Activated CD4-positive, alpha-beta T cell treated with anti-CD3 and anti-CD28 coated beads, Interleukin-2, amount 10 ng/mL, durations not matched to agents 24 days and 14 days (primary cell): ENCODE data around the gene AMOTL2. TPM values are rescaled to one million over a fixed set of nuclear protein-coding genes. Genes with fewer than 3 reads are reported as not detected.

Experiments used
- DNase-seq: peaks from one replicate; pipeline ENCODE4 v3.0.0; 2022
- H3K27ac Mint-ChIP-seq: one replicate; pipeline ENCODE4 v1.8.0; 2022; ENCODE audit warnings: mild to moderate bottlenecking, mixed read lengths
- H3K27me3 Mint-ChIP-seq: one replicate; pipeline ENCODE4 v1.8.0; 2022; ENCODE audit warnings: mixed read lengths
- H3K36me3 Mint-ChIP-seq: one replicate; pipeline ENCODE4 v1.8.0; 2022; ENCODE audit warnings: low read depth, mild to moderate bottlenecking, mixed read lengths
- H3K4me1 Mint-ChIP-seq: one replicate; pipeline ENCODE4 v1.8.0; 2021; ENCODE audit warnings: mixed read lengths
- H3K4me3 Mint-ChIP-seq: one replicate; pipeline ENCODE4 v1.8.0; 2022; ENCODE audit warnings: mild to moderate bottlenecking, moderate library complexity, mixed read lengths
- H3K9me3 Mint-ChIP-seq: one replicate; pipeline ENCODE4 v1.8.0; 2021; ENCODE audit warnings: mixed read lengths
- intact Hi-C: fragments of 100-400 bp; cut with micrococcal nuclease; formaldehyde crosslinking; loops from one replicate; pipeline ENCODE4 v1.15.1; 2023
- total RNA-seq: library from RNA; stranded (reverse); gene quantifications from 2 replicates; pipeline ENCODE4 v1.2.3, GENCODE V29; 2022

The AMOTL2 gene
- total RNA-seq, 1 donor from 2014 or later, result not detected

DNA sequence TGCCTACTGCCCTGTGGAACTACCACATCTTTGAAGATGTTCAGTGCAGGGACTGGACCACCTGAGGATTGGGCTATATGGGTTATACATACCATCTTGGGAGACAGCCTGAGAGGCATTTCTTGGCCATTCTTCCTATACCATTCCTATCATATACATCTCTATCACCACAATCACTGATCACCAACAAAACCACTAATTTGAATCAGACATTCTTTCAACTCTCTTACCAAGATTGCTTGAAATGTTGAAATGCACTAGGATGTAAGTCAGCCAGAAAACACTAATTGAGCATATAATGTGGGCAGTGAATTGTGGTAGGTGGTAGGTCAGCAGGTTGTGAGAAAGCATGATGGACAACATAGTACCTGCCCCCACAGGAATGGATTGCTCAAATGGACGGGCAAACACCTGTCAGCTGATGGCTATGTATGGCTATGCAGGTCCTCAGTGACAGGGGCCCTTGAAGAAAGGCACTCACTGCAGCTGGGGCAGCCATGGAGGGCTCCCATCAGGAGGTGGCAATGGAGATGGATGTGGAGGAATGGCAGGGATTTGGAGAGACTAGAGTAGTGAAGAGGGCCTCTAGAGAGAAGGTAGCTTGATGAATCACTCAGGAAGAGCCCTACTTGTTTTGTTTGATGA, 49.1 kb downstream of the AMOTL2 start:
- H3K4me3 Mint-ChIP-seq, result no peak overlapping the region
- H3K27me3 Mint-ChIP-seq, result peaks cover 8% of the 10 kb centered on the region
- intact Hi-C loops, result no loop called here
- H3K36me3 Mint-ChIP-seq, result no peaks in the 10 kb centered on the region
- no peak overlapping the region for H3K27ac Mint-ChIP-seq
- no peaks in the 10 kb centered on the region for H3K4me1 Mint-ChIP-seq
- H3K9me3 Mint-ChIP-seq, result no peaks in the 10 kb centered on the region
- no peak for DNase-seq

DNA sequence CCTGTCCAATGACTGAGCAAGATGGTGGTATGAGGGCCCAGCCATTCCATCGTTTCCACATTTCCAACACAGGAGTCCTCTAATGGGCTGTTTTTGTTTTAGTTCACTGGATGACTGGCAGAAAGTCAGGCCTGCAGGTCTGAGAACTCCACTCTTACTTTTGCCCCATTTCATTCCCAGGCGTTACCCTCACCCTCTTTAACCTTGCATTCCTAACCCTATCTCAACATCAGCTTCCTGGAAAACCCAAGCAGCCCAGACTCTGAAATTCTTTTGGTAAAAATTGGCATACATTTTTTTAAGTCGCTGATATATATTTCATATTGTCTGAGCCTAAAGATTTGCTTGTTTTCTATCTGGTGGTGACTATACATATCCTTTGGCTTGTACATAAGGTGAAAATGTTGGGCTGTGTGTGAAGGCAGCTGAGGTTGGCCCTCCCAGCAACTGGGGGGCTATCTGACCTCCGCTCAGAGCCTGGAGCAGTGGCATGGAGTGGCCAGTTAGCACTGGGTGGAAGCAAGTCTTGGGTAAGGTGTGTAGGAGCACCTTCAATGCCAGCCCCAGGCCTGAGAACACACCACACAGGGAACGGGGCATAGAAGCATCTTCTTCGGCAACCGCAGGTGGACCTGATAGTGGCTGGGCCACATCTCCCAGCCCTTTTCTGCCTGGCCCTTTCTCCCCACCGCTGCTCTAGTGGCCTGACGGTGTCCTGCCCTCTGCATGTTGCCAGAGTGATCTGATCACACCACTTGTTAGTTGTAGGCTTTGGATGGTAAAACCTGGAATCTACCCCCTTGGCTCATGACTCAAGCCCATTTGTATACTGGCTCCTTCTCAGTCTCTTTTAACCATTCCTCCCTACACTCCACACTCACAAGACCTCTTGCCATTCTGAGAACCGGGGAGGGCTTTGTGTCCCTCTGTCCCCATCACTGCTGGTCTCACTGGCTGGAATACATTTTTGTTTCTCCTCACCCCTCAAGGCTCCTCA, 50.0 kb downstream of the AMOTL2 start:
- Mint-ChIP-seq H3K9me3 (no peaks in the 10 kb centered on the region), H3K36me3 (no peaks in the 10 kb centered on the region), H3K4me3 (no peak overlapping the region), H3K27ac (no peak overlapping the region), H3K27me3 (peaks cover 8% of the 10 kb centered on the region), H3K4me1 (no peaks in the 10 kb centered on the region)
- intact Hi-C loops, result no loop called here
- DNase-seq, result no peak

DNA sequence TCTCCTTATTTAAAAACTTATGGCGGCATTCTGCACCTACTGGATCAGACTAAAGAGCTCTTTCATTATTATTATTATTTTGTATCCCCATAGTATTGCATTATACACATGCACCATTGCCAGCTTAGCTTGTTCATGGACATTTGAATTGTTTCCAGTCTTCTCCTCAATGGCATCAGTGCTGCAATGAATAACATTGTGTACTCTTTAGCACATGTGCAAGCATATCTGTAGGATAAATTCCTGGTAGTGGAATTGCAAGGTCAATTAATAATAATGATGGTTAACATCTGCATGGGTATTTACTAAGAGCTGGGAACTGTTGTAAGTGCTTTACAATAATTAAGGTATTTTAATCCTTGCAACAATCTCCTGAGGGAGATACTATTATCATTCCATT, 52.0 kb downstream of the AMOTL2 start:
- peaks cover 12% of the 10 kb centered on the region for H3K27me3 Mint-ChIP-seq
- no peaks in the 10 kb centered on the region for H3K36me3 Mint-ChIP-seq
- H3K9me3 Mint-ChIP-seq, result no peaks in the 10 kb centered on the region
- intact Hi-C loops, result no loop called here
- no peak overlapping the region for H3K27ac Mint-ChIP-seq
- no peaks in the 10 kb centered on the region for H3K4me1 Mint-ChIP-seq
- no peak overlapping the region for H3K4me3 Mint-ChIP-seq
- DNase-seq, result no peak

DNA sequence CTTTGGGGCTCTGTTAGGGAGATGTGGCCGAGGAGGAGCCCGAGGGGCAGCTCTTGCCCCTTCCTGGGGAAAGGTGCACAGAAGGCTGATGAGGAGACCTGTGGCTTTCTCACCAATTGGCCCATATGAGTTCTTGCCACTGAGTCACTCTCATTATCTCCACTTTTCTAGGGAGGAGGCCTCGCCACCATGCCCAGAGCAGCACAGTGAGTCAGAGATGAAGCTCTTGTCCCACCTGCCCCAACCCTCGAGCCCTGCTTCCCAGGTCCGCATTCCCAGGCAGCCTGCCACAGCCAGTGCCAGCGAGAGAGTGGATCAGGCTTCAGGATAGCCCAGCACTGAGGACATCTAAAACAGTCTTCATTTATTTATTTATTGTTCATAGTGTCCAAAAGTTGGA, 53.5 kb downstream of the AMOTL2 start:
- Mint-ChIP-seq H3K27me3 (peaks cover 16% of the 10 kb centered on the region), H3K27ac (no peak overlapping the region), H3K4me3 (no peak overlapping the region)

DNA sequence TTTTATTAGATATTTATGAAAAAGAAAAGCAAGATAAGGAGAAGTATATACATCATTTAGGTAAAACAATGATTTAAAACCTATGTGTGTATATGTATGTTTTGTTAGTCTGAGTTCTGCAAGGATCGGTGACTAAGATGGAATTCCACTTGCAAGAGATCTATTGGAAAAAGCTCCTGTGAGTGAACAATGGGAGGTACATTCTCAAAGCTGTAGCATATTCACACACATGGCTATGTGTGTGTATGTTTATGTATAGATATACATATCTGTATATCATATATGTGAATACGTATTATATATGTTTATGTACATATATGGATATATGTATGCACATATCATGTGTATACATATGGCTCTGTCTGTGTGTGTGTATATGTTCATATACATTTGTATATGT, 54.3 kb downstream of the AMOTL2 start:
- DNase-seq, result no peak
- no peaks in the 10 kb centered on the region for H3K4me1 Mint-ChIP-seq
- H3K27ac Mint-ChIP-seq, result no peak overlapping the region
- intact Hi-C loops, result no loop called here
- H3K27me3 Mint-ChIP-seq, result peaks cover 14% of the 10 kb centered on the region
- H3K9me3 Mint-ChIP-seq, result no peaks in the 10 kb centered on the region
- H3K4me3 Mint-ChIP-seq, result no peak overlapping the region
- no peaks in the 10 kb centered on the region for H3K36me3 Mint-ChIP-seq

More for the DNA sequence above, 53.5 kb downstream of the AMOTL2 start:
- no peaks in the 10 kb centered on the region for H3K9me3 Mint-ChIP-seq
- H3K36me3 Mint-ChIP-seq, result no peaks in the 10 kb centered on the region
- intact Hi-C loops, result no loop called here
- DNase-seq, result no peak
- H3K4me1 Mint-ChIP-seq, result no peaks in the 10 kb centered on the region

DNA sequence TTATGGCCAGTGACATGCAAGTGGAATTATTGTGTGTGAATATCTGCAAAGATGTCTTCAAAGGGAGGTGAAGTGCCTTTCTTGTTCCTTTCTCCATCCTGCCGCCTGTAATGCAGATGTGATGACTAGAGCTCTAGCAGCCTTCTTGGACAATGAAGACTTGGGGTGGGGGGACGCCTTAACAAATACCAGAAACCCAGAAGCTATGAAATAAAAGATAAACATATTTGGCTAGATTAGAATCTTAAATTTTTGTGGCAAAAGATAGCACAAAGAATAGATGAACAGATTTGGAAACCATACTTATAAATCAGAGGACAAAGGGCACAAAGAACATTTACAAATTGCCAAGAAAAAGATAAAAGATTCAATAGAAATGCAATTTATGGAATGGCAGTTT, 56.1 kb downstream of the AMOTL2 start:
- Mint-ChIP-seq H3K27me3 (peaks cover 27% of the 10 kb centered on the region), H3K4me3 (no peak overlapping the region), H3K27ac (no peak overlapping the region), H3K36me3 (no peaks in the 10 kb centered on the region), H3K9me3 (no peaks in the 10 kb centered on the region), H3K4me1 (no peaks in the 10 kb centered on the region)
- intact Hi-C loops, result no loop called here
- DNase-seq, result no peak

DNA sequence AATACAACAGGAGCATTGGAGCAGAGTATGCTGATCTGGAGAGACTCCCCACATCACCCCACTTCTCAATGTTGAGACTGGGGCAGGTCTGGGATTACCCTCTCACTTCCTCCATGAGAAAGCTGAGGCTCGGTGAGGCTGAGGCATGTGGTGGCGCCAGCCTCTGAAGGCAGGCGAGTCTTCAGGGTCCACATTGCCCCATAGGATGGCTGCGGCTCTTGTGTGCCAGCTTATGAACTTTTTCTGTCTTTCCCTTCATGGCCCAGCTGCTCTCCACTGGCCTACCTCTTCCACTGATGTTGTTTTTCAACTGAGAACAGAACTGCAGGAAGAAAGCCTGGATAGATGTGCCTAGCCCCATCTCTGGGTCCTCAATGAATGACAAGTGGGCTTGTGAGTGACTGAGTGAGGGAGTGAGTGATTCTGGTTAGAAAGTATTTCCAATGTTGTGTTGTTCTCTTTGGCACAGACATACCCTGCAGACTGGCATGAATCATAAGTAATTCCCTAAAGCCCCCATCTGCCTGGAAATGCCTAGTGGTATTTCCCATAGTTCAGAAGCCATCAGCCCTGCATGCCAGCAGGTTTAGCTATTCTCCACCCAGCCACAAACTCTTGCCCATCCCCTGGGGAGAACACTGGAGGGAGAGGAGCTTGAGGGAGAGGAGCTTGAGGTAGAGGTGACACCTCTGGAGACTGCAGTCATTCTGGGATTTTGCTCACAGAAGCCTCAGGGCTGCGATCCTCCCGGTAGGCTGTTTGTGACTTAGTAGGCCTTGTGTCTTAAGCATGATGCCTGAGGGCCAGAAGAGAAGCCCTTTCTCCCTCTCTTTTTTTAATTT, 56.9 kb downstream of the AMOTL2 start:
- Mint-ChIP-seq H3K27me3 (peaks cover 27% of the 10 kb centered on the region), H3K4me3 (no peak overlapping the region), H3K4me1 (no peaks in the 10 kb centered on the region), H3K9me3 (no peaks in the 10 kb centered on the region), H3K36me3 (no peaks in the 10 kb centered on the region), H3K27ac (no peak overlapping the region)
- no peak for DNase-seq
- intact Hi-C loops, result no loop called here

DNA sequence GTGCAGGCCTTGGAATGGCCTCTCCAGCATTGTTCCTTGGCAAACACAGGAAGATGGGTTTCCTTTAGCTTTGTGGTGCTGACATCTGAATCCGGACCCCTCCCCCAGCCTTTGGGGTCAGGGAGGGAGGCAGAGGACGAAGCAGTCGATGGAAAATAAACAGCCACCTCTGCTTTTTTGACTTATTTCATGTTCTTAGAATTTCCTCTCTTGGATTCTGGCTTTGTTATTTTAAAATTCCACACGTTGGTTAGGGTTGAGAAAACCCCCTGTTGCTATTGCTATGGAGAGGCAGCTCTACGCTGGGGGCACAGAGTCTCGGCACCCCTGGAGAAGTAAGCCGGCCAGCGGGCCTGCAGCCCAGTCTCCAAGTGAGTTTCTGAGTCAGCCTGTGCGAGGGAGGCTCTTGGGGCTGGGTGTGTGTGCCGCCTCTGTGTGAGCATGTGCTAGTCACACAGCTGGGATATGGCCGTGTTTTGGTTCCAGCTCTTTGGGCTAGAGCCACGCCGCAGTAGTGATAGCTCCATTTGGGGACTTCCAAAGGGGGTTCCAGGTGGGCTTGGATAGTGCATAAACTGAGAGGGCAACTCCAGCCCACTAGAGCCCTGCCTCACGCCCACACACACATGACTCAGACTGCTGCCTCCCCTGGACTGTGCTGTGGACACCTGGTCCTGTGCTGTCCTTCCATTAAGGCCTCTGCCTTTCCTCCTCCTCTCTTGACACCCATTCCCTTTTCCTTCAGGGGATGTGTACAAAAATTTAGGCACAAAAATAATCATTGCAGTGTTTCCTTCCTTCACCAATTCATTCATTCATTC, 58.8 kb downstream of the AMOTL2 start:
- intact Hi-C loops, result no loop called here
- DNase-seq, result no peak
- Mint-ChIP-seq H3K4me1 (no peaks in the 10 kb centered on the region), H3K9me3 (no peaks in the 10 kb centered on the region), H3K36me3 (no peaks in the 10 kb centered on the region), H3K27ac (no peak overlapping the region), H3K27me3 (peaks cover 39% of the 10 kb centered on the region), H3K4me3 (no peak overlapping the region)

DNA sequence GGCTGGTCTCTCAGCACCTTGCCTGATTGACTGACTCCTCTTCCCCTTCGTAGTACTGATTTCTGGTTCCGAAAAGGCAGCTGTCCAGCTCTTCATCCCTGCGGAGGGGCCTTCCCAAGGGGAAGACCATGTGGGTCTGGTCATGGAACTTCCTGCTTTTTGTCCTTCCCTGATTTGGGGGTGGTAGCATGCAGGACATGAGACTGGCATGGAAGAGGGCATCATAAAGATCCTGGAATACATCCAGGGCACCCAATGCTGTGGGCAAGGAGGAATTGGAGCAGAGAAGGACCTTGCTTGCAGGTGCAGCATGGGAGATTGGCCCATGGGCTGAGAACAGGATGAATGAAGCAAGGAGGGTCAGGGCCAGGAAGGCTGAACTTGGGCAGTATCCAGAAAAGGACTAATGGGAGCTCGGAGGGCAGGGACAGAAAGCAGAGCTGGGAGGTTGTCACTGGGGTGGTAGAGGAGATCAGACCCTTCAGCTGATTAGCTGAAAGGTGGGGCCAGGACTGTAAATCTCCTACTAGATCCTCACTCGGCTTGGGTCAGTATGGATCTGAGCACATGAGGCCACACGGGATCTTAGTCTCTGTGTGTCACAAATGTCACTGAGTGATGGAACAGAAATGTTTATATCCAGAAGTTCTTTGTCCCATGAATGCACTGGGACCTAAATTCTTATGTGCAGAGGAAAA, 59.5 kb downstream of the AMOTL2 start:
- peaks cover 46% of the 10 kb centered on the region for H3K27me3 Mint-ChIP-seq
- intact Hi-C loops, result no loop called here
- no peak for DNase-seq
- H3K4me1 Mint-ChIP-seq, result no peaks in the 10 kb centered on the region
- no peak overlapping the region for H3K4me3 Mint-ChIP-seq
- no peak overlapping the region for H3K27ac Mint-ChIP-seq
- H3K9me3 Mint-ChIP-seq, result no peaks in the 10 kb centered on the region
- no peaks in the 10 kb centered on the region for H3K36me3 Mint-ChIP-seq

DNA sequence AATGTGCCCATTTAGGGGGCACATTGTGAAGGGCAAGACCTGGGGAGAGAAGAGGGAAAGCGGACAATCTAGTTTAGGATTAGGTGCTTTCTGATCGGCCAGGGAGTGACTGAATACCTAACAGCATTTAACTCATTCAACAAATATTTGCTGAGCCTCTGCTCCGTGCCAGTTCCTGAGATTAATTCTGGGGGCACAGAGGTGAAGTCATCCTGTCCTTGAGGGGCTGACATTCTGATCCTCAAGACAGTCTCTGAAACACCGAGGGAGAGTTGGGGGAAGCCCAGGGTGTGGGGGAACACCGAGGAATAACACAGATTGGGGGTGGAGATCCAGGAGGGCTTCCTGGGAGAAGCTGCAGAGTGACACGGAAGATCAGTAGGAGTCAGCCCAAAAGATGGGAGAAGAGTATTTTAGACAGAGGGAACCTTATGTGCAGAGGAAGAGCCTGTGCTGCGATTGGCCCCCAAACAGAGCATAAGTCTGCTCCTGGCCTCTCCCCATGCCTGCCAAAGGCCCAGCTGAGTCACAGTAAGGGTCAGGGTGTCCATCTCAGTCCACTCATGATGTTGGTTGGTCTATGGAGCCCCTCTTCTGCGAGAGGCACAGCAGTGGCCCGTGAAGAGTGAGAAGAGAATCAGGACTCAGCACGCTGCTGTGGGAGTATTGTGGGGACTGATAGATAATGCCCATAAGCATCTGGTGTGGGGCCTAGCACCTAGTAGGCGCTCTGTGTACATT, 60.2 kb downstream of the AMOTL2 start:
- Mint-ChIP-seq H3K4me1 (no peaks in the 10 kb centered on the region), H3K27me3 (peaks cover 46% of the 10 kb centered on the region)
- DNase-seq, result no peak

DNA sequence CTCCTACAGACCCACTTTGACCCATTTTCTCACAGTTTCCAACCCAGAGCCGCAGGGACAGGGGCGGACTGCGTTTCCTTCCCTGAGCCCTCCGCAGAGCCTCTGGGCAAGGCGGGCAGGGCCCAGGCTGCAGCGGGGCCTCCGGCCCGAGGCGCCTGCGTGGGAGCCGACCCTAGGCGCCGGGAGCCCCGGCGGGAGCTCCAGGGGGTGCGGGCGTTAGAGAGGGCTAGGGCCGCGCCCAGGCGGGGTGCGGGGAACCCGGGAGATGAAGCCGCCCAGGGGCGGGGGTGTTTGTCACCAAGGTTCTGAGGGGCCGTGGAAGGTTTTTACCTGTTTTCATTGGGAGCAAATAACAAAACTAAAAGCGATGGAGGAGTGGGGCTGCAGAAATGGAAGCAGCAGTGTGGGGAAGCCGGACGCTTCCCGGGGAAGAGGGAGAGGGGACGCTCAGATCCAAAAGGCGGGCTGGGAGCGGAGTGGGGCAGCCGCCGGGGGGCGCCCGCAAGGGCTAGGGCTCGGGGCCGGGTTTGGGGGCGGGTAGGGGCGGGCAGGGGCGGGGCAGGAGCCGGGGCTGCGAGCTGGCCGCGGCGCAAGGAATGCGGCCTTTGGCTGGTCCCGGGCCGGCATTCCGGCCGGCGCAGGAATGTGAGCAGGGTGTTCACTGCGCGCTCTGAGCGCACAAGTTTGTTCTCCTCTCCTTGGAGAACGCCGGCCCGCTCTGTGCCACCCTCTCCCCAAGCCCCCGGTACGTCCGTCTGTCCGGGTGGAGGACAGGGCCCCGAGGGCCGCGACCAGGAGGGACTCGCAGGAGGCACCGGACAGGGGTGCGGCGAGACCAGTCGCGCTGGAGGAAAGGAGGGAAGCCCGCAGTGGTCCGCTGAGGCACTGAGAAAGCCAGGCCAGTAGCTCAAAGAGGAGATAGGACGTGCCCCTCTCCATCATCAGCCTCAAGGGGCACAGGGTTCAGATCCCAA, 61.1 kb downstream of the AMOTL2 start:
- peaks cover 49% of the 10 kb centered on the region for H3K27me3 Mint-ChIP-seq
- H3K9me3 Mint-ChIP-seq, result no peaks in the 10 kb centered on the region
- no peak for DNase-seq
- peaks cover 2% of the 10 kb centered on the region for H3K4me1 Mint-ChIP-seq
- no peaks in the 10 kb centered on the region for H3K36me3 Mint-ChIP-seq
- no peak overlapping the region for H3K4me3 Mint-ChIP-seq
- intact Hi-C loops, result no loop called here
- H3K27ac Mint-ChIP-seq, result no peak overlapping the region

More for the DNA sequence above, 60.2 kb downstream of the AMOTL2 start:
- Mint-ChIP-seq H3K9me3 (no peaks in the 10 kb centered on the region), H3K36me3 (no peaks in the 10 kb centered on the region), H3K4me3 (no peak overlapping the region), H3K27ac (no peak overlapping the region)
- intact Hi-C loops, result no loop called here
